IMR-90 (cell line): Measurements from ENCODE around the gene SGK1. TPM values are rescaled to one million over a fixed set of nuclear protein-coding genes. Genes with fewer than 3 reads are reported as not detected.

Source experiments
- ATAC-seq: fragments of 200-7000 bp; cut with Tn5 transposase; 2 replicates; pipeline ENCODE4 v1.9.1; 2020; ENCODE audit warnings: low read depth, mild to moderate bottlenecking, moderate library complexity
- BruUV-seq: library from RNA; stranded (reverse); fragments of 400-500 nt; replicated peaks from 2 replicates; lab custom pipeline; 2021; lab: Mats Ljungman, UMichigan
- CTCF ChIA-PET: fragments of 300-600 bp; formaldehyde crosslinking; extraction: SDS; loops from one replicate; lab custom pipeline; 2021; ENCODE audit warnings: antibody characterized with exemption; lab: Yijun Ruan, JAX
- POLR2A ChIA-PET: fragments of 300-600 bp; sonication (Branson Sonifier 250); formaldehyde crosslinking; loops from one replicate; lab custom pipeline; 2022; ENCODE audit warnings: antibody characterized with exemption; ENCODE audit not compliant: unreplicated experiment; lab: Charles Lee
- DNase-seq: peaks from one replicate; pipeline ENCODE4 v3.0.0; 2013
- H2AFZ ChIP-seq: replicated peaks from 2 replicates; pipeline ENCODE3; 2013; ENCODE audit warnings: low read length, mild to moderate bottlenecking; ENCODE audit not compliant: poor library complexity
- H2AK5ac ChIP-seq: 2 replicates; pipeline ENCODE4 v1.6.1; 2013; ENCODE audit warnings: low read depth, low read length, inconsistent platforms
- H2AK9ac ChIP-seq: replicated peaks from 2 replicates; pipeline ENCODE3; 2013; ENCODE audit warnings: mild to moderate bottlenecking, low read depth, low read length, moderate library complexity; ENCODE audit not compliant: poor library complexity
- H2BK120ac ChIP-seq: 2 replicates; pipeline ENCODE4 v1.6.1; 2013; ENCODE audit warnings: low read depth, low read length, inconsistent platforms
- H2BK15ac ChIP-seq: 3 replicates; pipeline ENCODE4 v1.6.1; 2013; ENCODE audit warnings: low read depth, low read length, inconsistent platforms
- H2BK20ac ChIP-seq: 2 replicates; pipeline ENCODE4 v1.6.1; 2013; ENCODE audit warnings: low read depth, mild to moderate bottlenecking, inconsistent platforms, low read length, moderate library complexity
- H2BK5ac ChIP-seq: 2 replicates; pipeline ENCODE4 v1.6.1; 2013; ENCODE audit warnings: mild to moderate bottlenecking, low read depth, low read length, inconsistent platforms; ENCODE audit not compliant: poor library complexity, severe bottlenecking
- H3K14ac ChIP-seq: replicated peaks from 2 replicates; pipeline ENCODE4 v1.6.1; 2013; ENCODE audit warnings: low read depth, low read length, inconsistent platforms
- H3K18ac ChIP-seq: 2 replicates; pipeline ENCODE4 v1.6.1; 2013; ENCODE audit warnings: low read depth, low read length, control low read depth
- H3K23ac ChIP-seq: 2 replicates; pipeline ENCODE4 v1.6.1; 2013; ENCODE audit warnings: low read depth, low read length, inconsistent platforms
- H3K27ac ChIP-seq: 2 replicates; pipeline ENCODE4 v1.5.1; 2013; ENCODE audit warnings: mild to moderate bottlenecking, control low read depth, low read length; ENCODE audit not compliant: insufficient read depth
- H3K27me3 ChIP-seq: 2 replicates; pipeline ENCODE4 v1.6.1; 2013; ENCODE audit warnings: low read length; ENCODE audit not compliant: control insufficient read depth, insufficient read depth
- H3K36me3 ChIP-seq: 2 replicates; pipeline ENCODE4 v1.6.1; 2013; ENCODE audit warnings: low read length, mixed read lengths; ENCODE audit not compliant: control insufficient read depth, insufficient read depth
- H3K4ac ChIP-seq: 2 replicates; pipeline ENCODE4 v1.6.1; 2013; ENCODE audit warnings: low read depth, low read length, inconsistent platforms
- H3K4me1 ChIP-seq: 2 replicates; pipeline ENCODE4 v1.6.1; 2013; ENCODE audit warnings: low read length, mixed read lengths; ENCODE audit not compliant: control insufficient read depth, insufficient read depth
- H3K4me2 ChIP-seq: 2 replicates; pipeline ENCODE4 v1.6.1; 2013; ENCODE audit warnings: low read depth, mild to moderate bottlenecking, control low read depth, low read length, moderate library complexity
- H3K4me3 ChIP-seq: 2 replicates; pipeline ENCODE4 v1.5.1; 2013; ENCODE audit warnings: low read depth, mild to moderate bottlenecking, control low read depth, low read length, moderate library complexity; ENCODE audit not compliant: insufficient read depth
- H3K56ac ChIP-seq: 2 replicates; pipeline ENCODE4 v1.6.1; 2013; ENCODE audit warnings: low read length, inconsistent platforms; ENCODE audit not compliant: insufficient read depth; ENCODE audit errors: extremely low read depth
- H3K79me1 ChIP-seq, 2 experiments: 2 replicates each; pipeline ENCODE4 v1.6.1; 2013; ENCODE audit warnings: low read length in 2 of 2, inconsistent platforms in 1 of 2, low read depth in 1 of 2
- H3K9ac ChIP-seq: 2 replicates; pipeline ENCODE4 v1.6.1; 2013; ENCODE audit warnings: low read depth, low read length, control low read depth
- H3K9me1 ChIP-seq: 2 replicates; pipeline ENCODE4 v1.6.1; 2013; ENCODE audit warnings: low read length, inconsistent platforms; ENCODE audit not compliant: insufficient read depth
- H3K9me3 ChIP-seq: 2 replicates; pipeline ENCODE4 v1.6.1; 2013; ENCODE audit warnings: low read length; ENCODE audit not compliant: control insufficient read depth, insufficient read depth
- H4K20me1 ChIP-seq: 2 replicates; pipeline ENCODE4 v1.6.1; 2013; ENCODE audit warnings: low read length, inconsistent platforms; ENCODE audit not compliant: insufficient read depth
- H4K5ac ChIP-seq: 2 replicates; pipeline ENCODE4 v1.6.1; 2013; ENCODE audit warnings: mild to moderate bottlenecking, low read depth, low read length, control low read depth
- H4K8ac ChIP-seq, 2 experiments: 2 replicates each; pipeline ENCODE4 v1.6.1; 2013; ENCODE audit warnings: low read depth in 2 of 2, low read length in 2 of 2, control low read depth in 1 of 2, inconsistent platforms in 1 of 2
- H4K91ac ChIP-seq: 2 replicates; pipeline ENCODE4 v1.6.1; 2013; ENCODE audit warnings: low read depth, low read length, inconsistent platforms; ENCODE audit not compliant: insufficient read depth
- BHLHE40 ChIP-seq: fragments of 150-350 bp; IDR thresholded peaks from 2 replicates; pipeline ENCODE4 v1.6.1; 2016; ENCODE audit warnings: mild to moderate bottlenecking, low read depth, low read length
- WGBS, 2 experiments: methylation state at CpG; one replicate each; pipeline versions ENCODE4 v1.1.5 to v1.1.7; 2013; ENCODE audit warnings: missing lambda C conversion rate in 2 of 2; ENCODE audit not compliant: insufficient read length in 1 of 2; ENCODE audit errors: extremely low coverage in 2 of 2; 5-methylcytosine and 5-hydroxymethylcytosine counted together
- dilution Hi-C: fragments of 300-500 bp; cut with HindIII; formaldehyde crosslinking; loops from one replicate; pipeline ENCODE4 v1.14.3; 2018; ENCODE audit warnings: low sequenced_read_pairs; ENCODE audit not compliant: unreplicated experiment
- in situ Hi-C: fragments of 300-500 bp; cut with MboI; formaldehyde crosslinking; loops from 3 replicates; pipeline ENCODE4 v1.14.3; 2019; ENCODE audit warnings: low sequenced_read_pairs, inconsistent platforms, mixed read lengths
- intact Hi-C: fragments of 100-400 bp; cut with micrococcal nuclease; formaldehyde crosslinking; loops from 2 replicates; pipeline ENCODE4 v1.10.0; 2022
- polyA plus RNA-seq, 3 experiments: library from polyadenylated mRNA; depleted of rRNA; stranded (reverse); fragments of >200 nt; gene quantifications; 2 replicates each; pipeline ENCODE4 v1.2.3, GENCODE V29; 2012; ENCODE audit warnings: low replicate concordance in 1 of 3
- total RNA-seq: library from RNA; depleted of rRNA; stranded (reverse); fragments of >200 nt; gene quantifications from 2 replicates; pipeline ENCODE4 v1.2.3, GENCODE V29; 2012

The SGK1 gene
- total and polyA plus RNA-seq, 2 of the 4 experiments (the other 2 are of a cell fraction), result 121 to 255 TPM

DNA sequence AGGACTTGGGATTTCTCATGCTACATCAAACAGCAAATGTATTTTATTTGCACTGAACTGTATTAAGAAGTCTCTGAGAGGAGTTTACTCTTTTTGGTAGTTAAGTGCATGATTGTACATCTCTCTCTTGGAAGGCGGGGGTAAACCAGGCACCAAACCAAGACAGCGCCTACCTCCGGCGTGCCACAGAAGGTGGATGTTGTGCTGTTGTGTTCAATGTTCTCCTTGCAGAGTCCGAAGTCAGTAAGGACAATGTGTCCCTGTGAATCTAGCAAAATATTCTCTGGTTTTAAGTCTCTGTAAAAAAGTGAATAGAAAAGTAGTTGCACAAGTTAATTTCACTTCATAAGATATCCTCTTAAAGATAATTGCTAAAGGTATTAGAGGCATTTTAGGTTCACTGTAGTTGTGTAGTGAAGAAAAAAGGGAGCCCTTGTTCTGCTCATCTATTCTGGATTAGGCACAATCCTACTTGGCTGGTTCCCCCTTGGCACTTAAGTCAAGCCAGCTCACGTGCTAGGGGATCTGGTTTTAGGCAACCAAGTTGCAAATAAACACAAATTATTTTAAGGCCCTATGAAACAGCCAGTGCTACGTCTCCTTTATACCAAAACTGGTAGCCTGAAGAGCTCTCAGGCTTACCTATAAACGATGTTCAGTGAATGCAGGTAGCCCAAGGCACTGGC, 145.7 kb downstream of the SGK1 start:
- no peak for TF ChIP-seq BHLHE40
- Histone ChIP-seq H2BK5ac (peak overlapping the region; percentile 16), H2BK20ac (no peak overlapping the region), H3K27ac (peak overlapping the region; percentile 64; the same call in 1 of the 2 replicates), H3K9me1 (peaks cover 11% of the 10 kb centered on the region), H3K79me1 (peaks cover 11 to 45% of the 10 kb centered on the region in 2 experiments), H2BK120ac (no peak overlapping the region), H3K27me3 (no peaks in the 10 kb centered on the region), H3K56ac (0 out of 2 replicates have a peak overlapping the region, but pooled peaks have one; percentile 16), H3K4me3 (peak overlapping the region; percentile 62), H3K23ac (peak overlapping the region; percentile 83), H2AK5ac (no peak overlapping the region), H2BK15ac (no peak overlapping the region), H3K4ac (peak overlapping the region; percentile 40; the same call in 1 of the 2 replicates), H4K5ac (no peak overlapping the region), H4K8ac (peak overlapping the region in 1 of 2 experiments; percentile 46; a peak in 2 of 4 replicates), H4K20me1 (peaks cover 63% of the 10 kb centered on the region), H2AK9ac (no peak overlapping the region), H2AFZ (no peak overlapping the region), H3K36me3 (peaks cover 57% of the 10 kb centered on the region), H4K91ac (no peak overlapping the region), H3K4me1 (peaks cover 7% of the 10 kb centered on the region), H3K4me2 (peak overlapping the region; percentile 99), H3K9me3 (no peaks in the 10 kb centered on the region), H3K14ac (peak overlapping the region; percentile 83), H3K18ac (peak overlapping the region; percentile 28; the same call in 1 of the 2 replicates), H3K9ac (peak overlapping the region; percentile 93)
- intact Hi-C loops, result no loop called here
- WGBS, 2 experiments, result 81% methylated on average over 2 of the region's 8 CpGs; no CpG with 5 or more reads in 1 of the 2 experiments
- DNase-seq, result peak; percentile 17
- no peak for ATAC-seq
- ChIA-PET CTCF (interaction anchor here (1.5 kb wide), 1 partner anchor 650 kb away, joined by 6 read pairs; no protein-coding TSS in a partner anchor), POLR2A (no interaction called here)
- dilution Hi-C loops, result no loop called here
- BruUV-seq, result no TSS peak
- in situ Hi-C loops, result loop anchor here (5.0 to 10.0 kb wide), 2 partner anchors 243 to 470 kb away; no protein-coding TSS in a partner anchor
